Measurements from ENCODE around the gene UNC45A. TPM values are rescaled to one million over a fixed set of nuclear protein-coding genes. Genes with fewer than 3 reads are reported as not detected.

UNC45A gene
- total RNA-seq, 2 experiments from 2014 or later: 46.1 to 68.0 TPM

- Histone ChIP-seq H3K4me1 (ENCODE audit: insufficient read depth, low read length, poor library complexity, severe bottlenecking) (peaks cover 54% of the 10 kb centered on the region), H3K79me2 (ENCODE audit: insufficient read depth, low read depth, low read length) (peaks cover 98% of the 10 kb centered on the region), H3K4me2 (ENCODE audit: low read length) (peak overlapping the region; percentile 80), H3K27ac (ENCODE audit: low read depth, low read length, poor library complexity, severe bottlenecking) (peak overlapping the region; percentile 31), H2AFZ (ENCODE audit: low read length) (no peak overlapping the region), H3K4me3 (ENCODE audit: low read depth, low read length, poor library complexity, severe bottlenecking) (peak overlapping the region; percentile 57), H3K9me2 (ENCODE audit: insufficient read depth, low read length) (no peaks in the 10 kb centered on the region), H3K36me3 (ENCODE audit: insufficient read depth, low read length) (peaks cover 45% of the 10 kb centered on the region), H4K20me1 (ENCODE audit: insufficient read depth, low read length) (peaks cover 18% of the 10 kb centered on the region), H3K9me3 (ENCODE audit: low read length) (no peaks in the 10 kb centered on the region)
- ChIA-PET CTCF (ENCODE audit: unreplicated experiment) (interaction anchor here (1.0 kb wide), 1 partner anchor 30 kb away, joined by 3 read pairs; no protein-coding TSS in a partner anchor), POLR2A (interaction anchor here (1.6 to 2.1 kb wide), 2 partner anchors 14 to 34 kb away, joined by 3 to 5 read pairs; partner anchors contain the start of gene RCCD1)
- BruUV-seq (replicated peaks): no TSS peak
- TF ChIP-seq CTCF (conservative IDR thresholded peaks at IDR 0.05; ENCODE audit: low read length) (no peak), EZH2phosphoT487 (IDR thresholded peaks at IDR 0.05; ENCODE audit: borderline replicate concordance, low read depth, low read length) (no peak)
- intact Hi-C loops (cut with micrococcal nuclease; ENCODE audit: unreplicated experiment): no loop called here
- peak; percentile 12 for DNase-seq (ENCODE audit: low spot score)
Measured at GRCh38 chr15:90988296-90988695, 53.2 kb downstream of the UNC45A start.

GRCh38 chr15:90989040-90989768, 54.1 kb downstream of the UNC45A start:
- no peak overlapping the region for H2AFZ ChIP-seq (ENCODE audit: low read length)
- H3K9me2 ChIP-seq (ENCODE audit: insufficient read depth, low read length): no peaks in the 10 kb centered on the region
- H3K9me3 ChIP-seq (ENCODE audit: low read length): no peaks in the 10 kb centered on the region
- intact Hi-C loops (cut with micrococcal nuclease; ENCODE audit: unreplicated experiment): no loop called here
- H3K4me1 ChIP-seq (ENCODE audit: insufficient read depth, low read length, poor library complexity, severe bottlenecking): peaks cover 54% of the 10 kb centered on the region
- ChIA-PET POLR2A (interaction anchor here (0.6 to 1.6 kb wide), 5 partner anchors 8 to 1049 kb away, joined by 3 read pairs; no protein-coding TSS in a partner anchor), CTCF (ENCODE audit: unreplicated experiment) (interaction anchor here (1.0 kb wide), 1 partner anchor 31 kb away, joined by 3 read pairs; no protein-coding TSS in a partner anchor)
- peaks cover 39% of the 10 kb centered on the region for H3K36me3 ChIP-seq (ENCODE audit: insufficient read depth, low read length)
- peak overlapping the region; percentile 57 for H3K4me3 ChIP-seq (ENCODE audit: low read depth, low read length, poor library complexity, severe bottlenecking)
- H4K20me1 ChIP-seq (ENCODE audit: insufficient read depth, low read length): peaks cover 18% of the 10 kb centered on the region
- TF ChIP-seq CTCF (conservative IDR thresholded peaks at IDR 0.05; ENCODE audit: low read length) (no peak), EZH2phosphoT487 (IDR thresholded peaks at IDR 0.05; ENCODE audit: borderline replicate concordance, low read depth, low read length) (no peak)
- peak; percentile 52 for DNase-seq (ENCODE audit: low spot score)
- H3K27ac ChIP-seq (ENCODE audit: low read depth, low read length, poor library complexity, severe bottlenecking): peak overlapping the region; percentile 31
- H3K4me2 ChIP-seq (ENCODE audit: low read length): peak overlapping the region; percentile 80
- H3K79me2 ChIP-seq (ENCODE audit: insufficient read depth, low read depth, low read length): peaks cover 100% of the 10 kb centered on the region
- no TSS peak for BruUV-seq (replicated peaks)

- ChIA-PET POLR2A (interaction anchor here (0.6 to 0.7 kb wide), 3 partner anchors 13 to 1842 kb away, joined by 3 to 4 read pairs (median 3); no protein-coding TSS in a partner anchor), CTCF (ENCODE audit: unreplicated experiment) (no interaction called here)
- H3K27ac ChIP-seq (ENCODE audit: low read depth, low read length, poor library complexity, severe bottlenecking): no peak overlapping the region
- BruUV-seq (replicated peaks): no TSS peak
- peak overlapping the region; percentile 97; the same call in 1 of the 2 replicates for H3K4me2 ChIP-seq (ENCODE audit: low read length)
- peaks cover 18% of the 10 kb centered on the region for H4K20me1 ChIP-seq (ENCODE audit: insufficient read depth, low read length)
- H3K4me3 ChIP-seq (ENCODE audit: low read depth, low read length, poor library complexity, severe bottlenecking): no peak overlapping the region
- peaks cover 55% of the 10 kb centered on the region for H3K4me1 ChIP-seq (ENCODE audit: insufficient read depth, low read length, poor library complexity, severe bottlenecking)
- peaks cover 97% of the 10 kb centered on the region for H3K79me2 ChIP-seq (ENCODE audit: insufficient read depth, low read depth, low read length)
- TF ChIP-seq EZH2phosphoT487 (IDR thresholded peaks at IDR 0.05; ENCODE audit: borderline replicate concordance, low read depth, low read length): no peak
- TF ChIP-seq CTCF (conservative IDR thresholded peaks at IDR 0.05; ENCODE audit: low read length): no peak
- peaks cover 31% of the 10 kb centered on the region for H3K36me3 ChIP-seq (ENCODE audit: insufficient read depth, low read length)
- H2AFZ ChIP-seq (ENCODE audit: low read length): no peak overlapping the region
- H3K9me3 ChIP-seq (ENCODE audit: low read length): no peaks in the 10 kb centered on the region
- intact Hi-C loops (cut with micrococcal nuclease; ENCODE audit: unreplicated experiment): loop anchor here (10.0 kb wide), 1 partner anchor 756 kb away; the partner anchor contains the start of genes CIB1 and GDPGP1
- no peak for DNase-seq (ENCODE audit: low spot score)
- no peaks in the 10 kb centered on the region for H3K9me2 ChIP-seq (ENCODE audit: insufficient read depth, low read length)
Measured at GRCh38 chr15:90990446-90990845, 55.4 kb downstream of the UNC45A start.
